ENCODE results near the gene ATP2A2. TPM values are rescaled to one million over a fixed set of nuclear protein-coding genes. Genes with fewer than 3 reads are reported as not detected.
A peak's percentile ranks its signal among the peaks of the same experiment; 100 is the strongest.

Gene ATP2A2
- total RNA-seq, 1 experiment from 2014 or later, result 437 TPM

DNA sequence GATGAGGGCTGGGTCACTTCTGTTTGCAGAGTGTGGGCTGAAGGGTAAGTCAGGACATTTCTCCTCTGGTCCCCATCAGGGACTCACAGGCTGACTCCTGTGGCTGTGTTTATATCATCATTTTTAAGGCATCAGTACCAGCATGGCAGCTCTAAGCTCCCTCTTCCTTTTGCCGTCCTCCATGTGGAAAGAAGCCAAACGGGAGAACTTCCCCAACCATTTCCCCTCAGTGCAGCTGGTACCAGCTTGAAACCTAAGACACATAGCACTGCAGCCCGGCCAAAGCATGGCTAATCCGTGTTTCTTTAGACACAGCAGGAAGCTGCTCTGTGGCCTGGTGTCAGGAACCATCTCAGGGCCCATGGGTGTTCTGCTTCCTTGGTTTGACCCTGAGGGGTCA lies 31.9 kb upstream of the ATP2A2 start:
- peak overlapping the region; percentile 62 for H3K4me3 Mint-ChIP-seq (ENCODE audit: low read depth, unreplicated experiment)
- no peaks in the 10 kb centered on the region for H3K9me3 Mint-ChIP-seq (ENCODE audit: low read depth, unreplicated experiment)
- intact Hi-C loops (cut with micrococcal nuclease; ENCODE audit: unreplicated experiment), result loop anchor here (2.0 kb wide), 1 partner anchor 32 kb away; the partner anchor contains the start of gene ATP2A2
- BruUV-seq (replicated peaks), result no TSS peak
- H3K4me1 Mint-ChIP-seq (ENCODE audit: low read depth, unreplicated experiment), result peaks cover 55% of the 10 kb centered on the region
- CTCF ChIA-PET, result no interaction called here
- no peaks in the 10 kb centered on the region for H3K27me3 Mint-ChIP-seq (ENCODE audit: unreplicated experiment)
- TF ChIP-seq, protein P1, sequence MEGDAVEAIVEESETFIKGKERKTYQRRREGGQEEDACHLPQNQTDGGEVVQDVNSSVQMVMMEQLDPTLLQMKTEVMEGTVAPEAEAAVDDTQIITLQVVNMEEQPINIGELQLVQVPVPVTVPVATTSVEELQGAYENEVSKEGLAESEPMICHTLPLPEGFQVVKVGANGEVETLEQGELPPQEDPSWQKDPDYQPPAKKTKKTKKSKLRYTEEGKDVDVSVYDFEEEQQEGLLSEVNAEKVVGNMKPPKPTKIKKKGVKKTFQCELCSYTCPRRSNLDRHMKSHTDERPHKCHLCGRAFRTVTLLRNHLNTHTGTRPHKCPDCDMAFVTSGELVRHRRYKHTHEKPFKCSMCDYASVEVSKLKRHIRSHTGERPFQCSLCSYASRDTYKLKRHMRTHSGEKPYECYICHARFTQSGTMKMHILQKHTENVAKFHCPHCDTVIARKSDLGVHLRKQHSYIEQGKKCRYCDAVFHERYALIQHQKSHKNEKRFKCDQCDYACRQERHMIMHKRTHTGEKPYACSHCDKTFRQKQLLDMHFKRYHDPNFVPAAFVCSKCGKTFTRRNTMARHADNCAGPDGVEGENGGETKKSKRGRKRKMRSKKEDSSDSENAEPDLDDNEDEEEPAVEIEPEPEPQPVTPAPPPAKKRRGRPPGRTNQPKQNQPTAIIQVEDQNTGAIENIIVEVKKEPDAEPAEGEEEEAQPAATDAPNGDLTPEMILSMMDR (IDR thresholded peaks at IDR 0.05; ENCODE audit: unreplicated experiment), result no peak
- peak overlapping the region; percentile 95 for H3K27ac Mint-ChIP-seq (ENCODE audit: unreplicated experiment)
- DNase-seq, result no peak
- H3K36me3 Mint-ChIP-seq (ENCODE audit: insufficient read depth, unreplicated experiment), result peaks cover 18% of the 10 kb centered on the region

DNA sequence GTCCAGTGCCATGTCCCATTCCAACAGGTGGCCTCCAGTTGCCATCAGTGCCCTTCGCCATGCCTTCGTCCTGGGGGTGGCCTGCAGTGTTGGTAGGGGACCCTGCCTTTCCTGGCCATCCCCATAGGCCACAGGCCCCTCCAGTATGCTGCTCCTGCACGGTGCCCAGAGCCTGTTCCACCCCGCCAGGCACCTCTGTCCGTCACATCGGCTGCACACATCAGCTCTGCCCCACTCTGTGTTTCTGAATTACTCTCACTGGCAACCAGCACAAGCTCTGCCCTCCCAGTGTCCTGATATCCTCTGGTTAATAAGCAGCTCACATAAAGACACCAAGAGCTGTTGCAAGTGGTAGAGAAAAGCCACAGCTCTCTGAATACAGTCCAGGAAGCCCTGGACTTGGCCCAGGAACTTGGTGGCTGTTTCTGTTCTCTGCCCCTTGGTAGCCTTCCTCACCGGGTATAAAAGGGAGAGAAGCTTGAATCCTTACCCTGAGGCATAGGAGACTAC lies 31.3 kb upstream of the ATP2A2 start:
- peak overlapping the region; percentile 62 for H3K4me3 Mint-ChIP-seq (ENCODE audit: low read depth, unreplicated experiment)
- no peaks in the 10 kb centered on the region for H3K27me3 Mint-ChIP-seq (ENCODE audit: unreplicated experiment)
- peaks cover 55% of the 10 kb centered on the region for H3K4me1 Mint-ChIP-seq (ENCODE audit: low read depth, unreplicated experiment)
- no peaks in the 10 kb centered on the region for H3K9me3 Mint-ChIP-seq (ENCODE audit: low read depth, unreplicated experiment)
- TF ChIP-seq, protein P1 (IDR thresholded peaks at IDR 0.05; ENCODE audit: unreplicated experiment), result no peak
- DNase-seq, result peak; percentile 40
- H3K36me3 Mint-ChIP-seq (ENCODE audit: insufficient read depth, unreplicated experiment), result peaks cover 18% of the 10 kb centered on the region
- intact Hi-C loops (cut with micrococcal nuclease; ENCODE audit: unreplicated experiment), result loop anchor here (2.0 kb wide), 1 partner anchor 31 kb away; the partner anchor contains the start of gene ATP2A2
- CTCF ChIA-PET, result interaction anchor here (0.6 kb wide), 1 partner anchor 14 kb away, joined by 3 read pairs; no protein-coding TSS in a partner anchor
- no TSS peak for BruUV-seq (replicated peaks)
- H3K27ac Mint-ChIP-seq (ENCODE audit: unreplicated experiment), result peak overlapping the region; percentile 95

DNA sequence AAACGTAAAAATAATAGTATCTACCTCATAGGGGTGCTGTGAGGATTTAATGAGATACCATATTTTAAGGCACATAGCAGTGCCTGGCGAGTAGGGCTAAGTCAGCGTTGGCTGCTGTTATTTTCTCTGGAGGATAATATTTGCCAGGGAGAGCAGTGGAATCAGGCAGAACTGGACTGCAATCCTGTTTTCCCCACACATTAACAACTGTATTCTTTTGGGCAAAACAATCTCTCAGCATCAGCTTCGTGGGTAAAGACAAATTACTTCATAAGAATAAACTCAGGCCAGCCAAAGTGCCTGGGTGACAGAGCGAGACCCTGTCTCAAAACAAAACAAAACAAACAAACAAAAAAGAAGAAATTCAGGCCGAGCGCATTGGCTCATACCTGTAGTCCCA lies 29.7 kb upstream of the ATP2A2 start:
- intact Hi-C loops (cut with micrococcal nuclease; ENCODE audit: unreplicated experiment), result no loop called here
- H3K4me3 Mint-ChIP-seq (ENCODE audit: low read depth, unreplicated experiment), result no peak overlapping the region
- H3K27ac Mint-ChIP-seq (ENCODE audit: unreplicated experiment), result no peak overlapping the region
- CTCF ChIA-PET, result no interaction called here
- DNase-seq, result no peak
- TF ChIP-seq, protein P1 (IDR thresholded peaks at IDR 0.05; ENCODE audit: unreplicated experiment), result no peak
- peaks cover 46% of the 10 kb centered on the region for H3K4me1 Mint-ChIP-seq (ENCODE audit: low read depth, unreplicated experiment)
- no peaks in the 10 kb centered on the region for H3K27me3 Mint-ChIP-seq (ENCODE audit: unreplicated experiment)
- peaks cover 18% of the 10 kb centered on the region for H3K36me3 Mint-ChIP-seq (ENCODE audit: insufficient read depth, unreplicated experiment)
- H3K9me3 Mint-ChIP-seq (ENCODE audit: low read depth, unreplicated experiment), result no peaks in the 10 kb centered on the region
- BruUV-seq (replicated peaks), result no TSS peak

- H3K4me1 Mint-ChIP-seq (ENCODE audit: low read depth, unreplicated experiment), result peaks cover 33% of the 10 kb centered on the region
- no peak overlapping the region for H3K4me3 Mint-ChIP-seq (ENCODE audit: low read depth, unreplicated experiment)
- intact Hi-C loops (cut with micrococcal nuclease; ENCODE audit: unreplicated experiment), result no loop called here
- CTCF ChIA-PET, result no interaction called here
- H3K36me3 Mint-ChIP-seq (ENCODE audit: insufficient read depth, unreplicated experiment), result peaks cover 9% of the 10 kb centered on the region
- H3K27ac Mint-ChIP-seq (ENCODE audit: unreplicated experiment), result no peak overlapping the region
- TF ChIP-seq, protein P1 (IDR thresholded peaks at IDR 0.05; ENCODE audit: unreplicated experiment), result no peak
- no peaks in the 10 kb centered on the region for H3K9me3 Mint-ChIP-seq (ENCODE audit: low read depth, unreplicated experiment)
- BruUV-seq (replicated peaks), result no TSS peak
- no peak for DNase-seq
- H3K27me3 Mint-ChIP-seq (ENCODE audit: unreplicated experiment), result no peaks in the 10 kb centered on the region
Measured at GRCh38 chr12:110252716-110253115, 28.3 kb upstream of the ATP2A2 start.

Data from Calu3 (cell line).